GM18867 (cell line): ENCODE measurements around the gene SNRPB.

Source experiments
- ATAC-seq: cut with Tn5 transposase; IDR thresholded peaks from one replicate; pipeline ENCODE4 v1.9.1; 2021; ENCODE audit warnings: mild to moderate bottlenecking, moderate library complexity; ENCODE audit not compliant: unreplicated experiment

Gene SNRPB

DNA sequence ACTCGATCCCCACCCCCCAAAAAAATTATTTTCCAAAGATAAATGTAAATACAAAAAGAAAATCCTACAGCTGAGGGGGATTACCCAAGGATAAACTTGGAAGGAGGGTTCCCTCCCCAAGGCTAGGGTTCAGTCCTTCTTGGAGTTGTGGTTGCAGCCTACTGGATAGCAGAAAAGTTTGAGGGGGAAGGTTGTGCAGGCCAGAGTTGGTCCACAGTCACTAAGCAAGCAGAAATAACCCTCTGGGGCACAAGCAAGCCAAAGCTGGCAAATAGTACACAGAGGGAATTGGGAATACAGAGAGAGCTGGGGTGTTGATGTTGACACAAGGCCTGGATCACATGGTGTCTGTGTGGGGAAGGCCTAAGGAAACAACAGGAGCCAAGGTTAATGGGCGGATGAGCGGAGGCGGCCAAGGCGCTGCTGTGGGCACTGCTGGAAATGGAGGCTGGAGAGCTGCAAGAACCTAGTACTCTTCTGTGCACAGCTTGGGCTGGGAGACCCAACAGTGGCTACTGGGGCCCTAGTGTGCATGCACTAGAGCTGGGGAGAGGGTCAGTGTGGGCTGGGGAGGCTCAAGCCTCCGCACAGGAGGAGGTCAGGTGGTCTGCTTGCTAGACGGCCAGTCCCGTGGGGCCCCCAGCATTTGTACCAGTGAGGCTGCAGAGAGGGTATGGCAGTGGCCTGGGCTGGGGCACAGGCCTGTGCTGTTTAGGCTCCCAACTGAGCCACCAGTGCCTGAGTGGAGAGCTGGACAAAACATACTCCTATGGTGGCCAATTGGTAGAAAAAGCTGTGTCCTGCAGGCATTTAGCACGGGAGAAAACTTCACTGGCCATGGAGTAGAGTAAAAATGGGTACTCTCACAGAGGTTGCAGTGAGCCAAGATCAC is 5.5 kb upstream of the SNRPB start:
- ATAC-seq: no peak

DNA sequence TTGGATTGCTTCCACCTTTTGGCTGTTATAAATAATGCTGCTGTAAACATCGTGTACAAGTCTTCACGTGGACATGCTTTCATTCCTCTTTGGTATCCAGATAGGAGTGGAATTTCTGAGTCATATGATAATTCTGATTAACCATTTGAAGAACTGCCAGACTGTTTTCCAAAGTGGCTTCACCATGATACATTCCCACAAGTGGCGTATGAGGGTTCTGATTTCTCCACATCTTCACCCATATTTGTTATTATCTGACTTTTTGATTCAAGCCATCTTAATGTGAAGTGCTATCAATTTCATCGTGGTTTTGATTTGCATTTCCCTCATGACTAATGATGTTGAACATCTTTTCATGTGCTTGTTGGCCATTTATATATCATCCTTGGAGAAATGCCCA is 2.9 kb upstream of the SNRPB start:
- ATAC-seq: no peak

DNA sequence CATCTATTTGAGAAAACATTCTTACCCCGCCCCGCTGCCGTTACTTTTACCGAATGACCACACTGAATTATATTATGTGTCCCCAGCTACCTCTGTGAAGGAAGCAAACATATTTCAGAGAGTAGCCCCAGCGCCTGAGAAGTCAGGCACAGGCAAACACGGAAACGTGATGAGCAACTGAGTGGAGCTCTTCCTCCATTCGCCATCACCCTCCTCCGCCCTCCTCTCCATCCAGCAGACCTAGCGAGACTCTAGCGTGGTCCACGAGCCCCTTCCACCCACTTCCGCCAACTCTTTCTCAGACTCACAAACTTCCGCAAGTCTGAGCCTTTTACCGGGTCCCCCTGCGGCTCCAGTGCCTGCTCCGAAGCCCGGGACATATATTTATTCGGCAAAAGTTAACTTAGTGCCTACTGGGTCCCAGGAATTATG is 582 bp downstream of the SNRPB start:
- peak; percentile 25 for ATAC-seq

DNA sequence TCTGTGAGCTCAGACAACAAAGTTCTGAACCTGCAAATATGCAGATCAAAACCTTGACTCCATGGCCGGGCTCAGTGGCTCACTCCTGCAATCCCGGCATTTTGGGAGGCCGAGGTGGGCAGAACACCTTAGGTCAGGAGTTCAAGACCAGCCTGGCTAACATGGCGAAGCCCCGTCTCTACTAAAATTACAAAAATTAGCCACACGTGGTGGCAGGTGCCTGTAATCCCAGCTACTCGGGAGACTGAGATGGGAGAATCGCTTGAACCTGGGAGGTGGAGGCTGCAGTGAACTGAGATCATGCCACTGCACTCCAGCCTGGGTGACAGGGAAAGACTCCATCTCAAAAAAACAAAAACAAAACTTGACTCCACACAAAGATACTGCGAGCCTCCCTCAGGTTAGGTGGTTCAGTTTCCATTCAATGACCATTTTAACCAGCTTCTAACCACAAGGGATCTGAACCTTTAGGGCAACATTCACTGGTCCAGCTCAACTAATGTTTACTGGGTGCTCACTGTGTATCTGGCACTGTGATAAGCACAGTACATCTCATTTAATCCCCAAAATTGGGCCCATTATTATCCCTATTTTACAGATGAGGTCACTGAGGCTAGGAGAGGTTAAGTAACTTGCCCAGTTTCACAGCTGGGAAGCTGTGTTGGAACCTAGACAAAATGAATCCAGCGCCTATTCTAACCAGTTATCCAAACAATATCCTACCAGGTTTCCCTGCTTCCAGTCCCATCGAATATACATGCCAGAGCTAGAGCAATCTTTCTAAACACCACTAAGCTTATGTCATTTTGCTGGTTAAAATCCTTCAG is 1.8 kb downstream of the SNRPB start:
- no peak for ATAC-seq

DNA sequence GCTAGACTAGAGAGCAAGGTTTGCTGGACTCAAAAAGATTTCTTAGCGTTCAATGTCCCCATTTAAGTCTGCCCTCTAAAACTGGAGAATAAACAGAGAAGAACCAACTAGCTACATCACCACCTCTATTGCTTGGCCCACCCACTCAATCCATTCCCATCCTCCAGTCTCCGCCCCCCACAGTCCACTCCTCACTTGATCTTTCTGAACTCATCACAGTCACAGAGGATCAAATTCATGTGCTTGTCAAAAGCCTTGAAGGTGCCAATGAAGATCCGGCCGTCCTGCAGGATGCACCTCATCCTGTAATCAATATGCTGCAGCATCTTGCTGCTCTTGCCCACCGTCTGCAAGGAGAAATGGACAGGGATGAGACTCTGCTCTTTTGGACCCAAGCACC is 3.2 kb downstream of the SNRPB start:
- no peak for ATAC-seq

DNA sequence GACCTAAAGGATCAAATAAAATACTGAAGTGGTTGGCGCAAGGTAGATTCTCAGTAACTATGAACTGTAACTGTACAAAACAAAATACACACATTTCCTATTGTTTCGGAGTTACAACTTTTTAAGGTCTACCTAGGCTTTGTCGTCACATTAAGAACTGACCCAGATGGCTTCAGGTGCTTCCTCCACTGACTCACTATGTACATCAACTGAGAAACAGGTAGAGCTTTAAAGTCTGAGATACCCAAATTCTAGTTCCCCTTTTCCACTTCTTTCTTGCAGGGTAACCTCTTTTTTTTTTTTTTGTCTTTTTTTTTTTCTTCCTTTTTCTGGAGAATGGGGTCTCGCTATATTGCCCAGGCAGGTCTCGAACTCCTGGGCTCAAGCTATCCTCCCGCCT is 5.5 kb downstream of the SNRPB start:
- ATAC-seq: no peak

DNA sequence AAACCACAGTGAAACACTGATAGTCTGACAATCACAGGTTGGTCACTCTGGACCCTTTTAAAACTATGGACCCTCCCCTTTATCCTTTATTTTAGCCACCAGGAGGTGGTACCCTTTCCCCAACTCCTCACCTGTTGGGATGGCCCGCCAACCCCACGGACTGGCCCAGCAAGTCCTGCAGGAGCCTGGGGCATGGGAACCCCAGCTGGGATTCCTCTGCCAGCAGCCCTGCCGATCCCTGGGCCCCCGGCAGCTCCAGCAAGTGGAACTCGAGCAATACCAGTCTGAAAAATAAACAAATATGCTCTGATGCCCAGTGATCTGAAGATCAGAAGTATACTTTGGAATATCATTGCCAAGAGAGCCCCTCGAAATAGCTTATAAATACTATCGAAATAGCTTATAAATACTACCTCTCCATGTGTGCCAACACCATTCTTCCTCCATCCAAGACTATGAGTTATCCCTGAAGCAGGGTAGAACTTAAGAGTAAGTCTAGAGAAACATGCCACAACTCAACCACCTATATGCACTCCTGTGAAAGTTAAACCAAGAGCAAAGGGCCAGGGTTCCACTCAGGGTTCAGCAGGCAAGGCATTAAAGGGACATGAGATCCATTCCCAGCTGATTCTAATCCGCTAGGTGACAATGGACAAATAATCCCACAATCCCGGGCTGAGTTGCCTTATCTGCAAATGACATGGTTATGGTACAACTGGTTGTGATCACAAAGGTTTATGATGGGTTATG is 6.8 kb downstream of the SNRPB start:
- ATAC-seq: no peak

DNA sequence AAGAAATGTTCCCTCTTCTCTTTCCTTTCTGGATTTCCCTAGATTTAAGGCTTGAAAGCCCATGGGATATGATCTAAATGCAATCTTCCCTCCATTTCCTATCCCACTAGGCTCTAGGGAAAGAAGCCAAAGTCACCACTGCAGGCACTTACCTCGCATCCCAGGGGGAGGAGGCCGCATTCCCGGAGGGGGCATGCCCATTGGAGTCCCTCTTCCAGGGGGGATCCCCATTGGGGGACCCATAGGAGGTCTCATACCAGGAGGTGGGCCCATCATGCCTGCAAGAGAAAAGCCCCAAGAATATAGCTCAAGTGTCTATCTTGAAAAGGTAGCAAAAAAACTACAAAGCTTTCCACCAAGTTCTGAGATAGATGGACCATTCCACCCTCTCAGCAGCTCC is 8.1 kb downstream of the SNRPB start:
- ATAC-seq: no peak

DNA sequence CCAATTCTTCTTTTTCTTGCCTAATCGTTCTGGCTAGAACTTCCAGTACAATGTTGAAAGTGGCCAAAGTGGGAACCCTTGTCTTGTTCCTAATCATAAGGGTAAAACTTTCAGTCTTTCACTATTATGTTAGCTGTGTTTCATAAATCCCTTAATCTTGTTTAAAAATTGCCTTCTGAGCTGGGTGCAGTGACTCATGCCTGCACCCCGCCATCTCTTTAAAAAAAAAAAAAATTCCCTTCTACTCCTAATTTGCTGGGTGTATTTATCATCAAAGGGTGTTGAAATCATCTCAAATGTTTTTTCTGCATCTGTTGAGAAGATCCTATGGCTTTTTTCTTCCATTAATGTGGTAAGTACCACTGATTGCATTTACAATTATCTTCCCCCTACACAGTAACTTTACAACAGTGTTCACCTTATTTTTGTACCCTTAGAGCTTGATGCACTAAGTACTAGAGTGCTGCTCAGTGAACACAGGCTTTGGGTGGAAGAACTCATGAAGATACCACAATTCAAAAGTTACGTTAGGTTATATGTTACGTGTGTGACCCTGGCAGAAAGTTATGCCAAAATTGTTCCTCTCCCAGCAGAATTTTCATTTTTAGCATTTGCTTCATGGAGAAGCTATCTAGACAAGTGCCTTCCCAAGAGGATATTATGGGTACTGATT is 9.7 kb downstream of the SNRPB start:
- no peak for ATAC-seq

DNA sequence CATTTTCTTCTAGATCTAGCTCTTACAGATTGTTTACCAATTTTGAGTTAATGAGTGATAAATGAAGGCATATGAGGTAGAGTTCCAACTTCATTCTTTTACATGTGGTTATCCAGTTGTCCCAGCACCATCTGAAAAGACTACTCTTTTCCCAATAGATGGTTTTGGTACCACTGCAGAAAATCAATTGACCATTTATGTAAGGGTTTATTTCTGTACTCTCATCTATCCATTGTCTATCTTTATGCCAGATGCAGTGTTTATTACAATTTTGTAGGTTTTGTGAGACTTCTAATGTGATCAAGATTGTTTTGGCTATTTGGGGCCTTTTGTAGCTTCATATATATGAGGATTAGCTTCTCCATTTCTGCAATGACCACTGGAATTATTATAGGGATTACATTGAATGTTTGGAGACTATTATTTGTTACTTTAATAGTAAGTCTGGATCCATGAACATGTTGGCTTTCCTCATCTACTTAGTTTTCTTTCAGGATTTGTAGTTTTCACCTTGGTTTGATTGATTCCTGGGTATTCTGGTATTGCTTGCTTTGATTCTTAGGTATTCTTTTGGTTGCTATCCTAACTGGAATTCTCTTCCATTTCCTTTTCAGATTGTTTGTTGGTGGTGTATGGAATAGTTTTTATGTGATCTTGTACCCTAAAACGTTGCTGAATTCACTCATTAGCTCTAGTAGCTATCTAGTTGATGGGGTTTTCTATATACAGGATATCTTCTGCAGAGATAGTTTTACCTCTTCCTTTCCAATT is 10.4 kb downstream of the SNRPB start:
- no peak for ATAC-seq

DNA sequence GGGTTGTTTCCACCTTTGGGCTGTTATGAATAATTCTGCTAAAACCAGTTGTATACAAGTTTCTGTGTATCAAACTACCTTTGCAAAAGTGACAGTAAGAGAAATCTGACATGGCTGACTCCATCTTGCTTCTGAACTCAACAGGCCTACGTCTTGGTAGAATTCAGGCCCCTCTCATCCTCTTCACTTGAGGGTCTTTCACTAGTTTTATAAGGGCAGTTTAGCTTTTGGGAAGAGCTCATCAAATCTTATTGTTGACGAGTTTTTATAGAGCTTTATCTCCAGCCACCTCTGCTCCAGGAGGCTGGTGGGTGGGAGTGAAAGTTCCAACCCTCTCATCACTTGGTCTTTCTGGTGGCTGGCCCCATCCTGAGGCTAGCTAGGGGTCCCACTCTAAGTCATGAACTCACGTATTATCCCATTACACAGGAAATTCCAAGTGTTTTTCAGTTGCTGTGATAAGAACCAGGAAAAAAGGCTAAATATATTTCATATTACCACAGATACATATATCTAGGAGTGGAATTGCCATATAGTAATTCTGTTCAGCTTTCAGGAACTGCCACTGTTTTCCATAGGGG is 11.6 kb downstream of the SNRPB start:
- ATAC-seq: no peak

DNA sequence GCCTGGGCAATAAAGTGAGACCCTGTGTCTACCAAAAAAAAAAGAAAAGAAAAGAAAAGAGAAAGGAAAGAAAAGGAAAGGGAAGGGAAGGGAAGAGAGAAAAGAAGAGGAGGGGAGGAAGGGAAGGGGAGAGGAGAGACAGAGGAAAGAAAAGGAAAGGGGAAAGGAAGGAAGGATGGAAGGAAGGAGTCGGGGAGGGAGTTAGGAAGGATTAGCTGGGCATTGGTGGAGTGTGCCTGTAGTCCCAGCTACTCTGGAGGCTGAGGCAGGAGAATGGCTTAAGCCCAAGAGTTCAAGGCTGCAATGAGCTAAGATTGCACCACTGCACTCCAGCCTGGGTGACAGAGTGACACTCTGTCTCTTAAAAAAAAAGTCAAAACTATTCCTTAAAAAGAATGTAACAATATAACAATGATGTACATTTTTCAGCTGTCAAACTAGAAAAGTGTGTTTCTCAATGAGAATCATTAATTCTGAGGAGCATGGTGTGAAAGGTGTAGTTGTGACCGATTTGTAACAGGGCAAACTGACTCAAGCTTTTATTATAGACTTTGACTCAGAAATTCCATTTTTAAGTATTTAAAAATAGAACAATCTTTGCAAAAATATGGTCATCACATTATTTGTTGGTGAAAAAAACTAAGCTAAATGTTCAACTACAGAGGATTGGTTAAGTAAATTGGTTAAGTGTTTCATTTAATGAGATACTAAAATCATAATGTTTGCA is 14.7 kb downstream of the SNRPB start:
- no peak for ATAC-seq

DNA sequence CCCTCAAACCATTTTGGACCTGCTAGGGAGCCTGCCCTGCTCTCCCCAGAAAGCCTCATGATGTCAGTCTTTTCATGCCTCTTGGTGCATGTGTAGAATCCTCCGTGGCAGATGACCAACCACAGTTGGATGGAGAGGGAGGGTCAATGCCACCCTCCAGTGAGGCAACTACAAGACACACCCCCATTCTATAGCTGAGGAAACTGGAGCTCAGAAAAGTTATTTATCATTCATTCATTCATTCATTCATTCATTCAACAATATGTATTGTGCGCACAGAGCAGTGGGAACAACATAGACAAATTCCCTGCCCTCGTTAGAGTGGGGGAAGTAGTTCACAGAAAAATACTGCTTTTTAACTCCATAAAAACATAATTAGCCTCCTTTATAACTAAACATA is 16.8 kb downstream of the SNRPB start:
- ATAC-seq: no peak

DNA sequence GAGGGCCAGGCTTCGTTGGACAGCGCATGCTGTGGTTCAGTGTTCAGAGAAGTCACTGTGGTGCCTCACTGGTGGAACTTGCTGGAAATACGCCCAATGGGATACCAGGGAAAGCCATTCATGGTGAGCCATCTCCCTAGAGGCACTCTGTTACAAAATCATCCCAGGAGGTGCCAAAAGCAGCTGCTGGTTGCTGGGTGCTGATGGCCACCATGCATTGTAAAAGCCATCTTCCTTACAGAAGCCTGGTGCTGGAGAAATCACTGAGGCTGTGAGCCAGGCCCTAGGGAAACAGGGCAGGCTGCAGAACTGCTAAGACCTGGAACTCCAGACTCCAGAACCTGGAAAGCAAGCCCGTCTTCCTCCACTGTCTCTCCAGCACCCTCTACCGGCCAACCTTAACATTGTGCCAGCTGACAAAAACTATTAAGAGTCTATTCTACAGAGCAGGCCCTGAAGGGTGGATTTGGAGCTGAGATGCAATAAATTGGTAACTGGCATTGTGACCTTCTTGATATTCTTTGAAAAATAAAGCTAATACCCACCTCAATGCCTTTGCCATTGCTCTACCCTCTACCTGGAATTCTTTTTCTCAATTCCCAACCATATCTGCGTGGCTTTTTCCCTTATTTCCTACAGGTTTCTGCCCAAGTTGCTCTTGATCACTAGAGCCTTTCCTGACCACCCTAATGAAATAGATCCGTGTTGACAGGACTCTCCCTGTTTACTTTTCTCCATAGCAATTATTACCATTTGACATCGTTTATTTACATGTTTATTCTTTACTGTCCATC is 18.5 kb downstream of the SNRPB start:
- no peak for ATAC-seq

DNA sequence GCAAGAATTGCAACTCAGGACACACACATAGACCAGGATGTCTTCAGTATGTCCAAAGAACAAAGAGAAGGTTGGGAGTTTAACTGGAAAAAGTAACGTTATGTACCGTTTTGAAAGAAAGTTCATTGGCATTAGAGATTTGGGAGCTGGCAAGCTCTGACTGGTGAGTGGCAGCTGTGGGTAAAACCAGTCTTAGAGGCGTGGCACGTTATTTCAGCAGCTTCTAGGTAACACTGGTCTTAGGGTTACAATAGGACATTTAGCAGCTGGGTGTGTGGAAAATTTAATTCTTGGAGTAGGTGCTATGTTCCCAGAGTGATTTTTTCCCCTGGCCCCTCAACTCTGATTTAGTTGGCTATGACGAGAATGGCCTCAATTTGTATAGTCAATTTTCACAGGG is 19.2 kb downstream of the SNRPB start:
- no peak for ATAC-seq

DNA sequence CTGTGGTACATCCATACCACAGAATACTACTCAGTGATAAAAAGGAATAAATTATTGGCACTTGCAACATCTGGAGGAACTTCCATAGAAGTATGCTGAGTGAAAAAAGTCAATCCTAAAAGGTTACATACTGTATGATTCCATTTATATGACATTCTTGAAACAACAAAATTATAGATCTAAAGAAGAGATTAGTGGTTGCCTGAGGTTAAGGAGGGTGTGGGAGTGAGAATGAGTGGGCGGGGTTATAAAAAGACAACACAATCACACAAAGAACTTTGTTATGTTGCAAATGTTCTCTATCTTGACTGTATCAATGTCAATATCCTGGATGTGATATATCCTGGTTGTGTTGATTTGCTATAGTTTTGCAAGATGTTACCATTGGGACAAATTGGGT is 21.2 kb downstream of the SNRPB start:
- no peak for ATAC-seq

DNA sequence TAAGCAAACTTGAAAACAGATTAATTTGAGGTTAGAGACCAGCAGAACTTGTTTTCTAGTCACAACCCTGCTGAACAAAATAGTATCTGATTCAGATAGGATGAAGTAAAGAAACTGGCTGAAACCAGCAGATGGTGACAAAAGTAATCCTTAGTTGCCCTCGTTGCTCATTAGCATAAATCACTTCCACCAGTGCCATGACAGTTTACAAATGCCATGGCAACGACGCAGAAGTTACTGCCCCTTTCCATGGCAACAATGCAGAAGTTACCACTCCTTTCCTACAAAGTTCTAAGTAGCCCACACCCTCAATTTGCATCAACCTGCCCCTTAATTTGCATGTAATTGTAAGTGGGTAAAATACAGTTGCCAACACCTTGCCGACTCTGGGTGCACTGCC is 23.7 kb downstream of the SNRPB start:
- no peak for ATAC-seq

DNA sequence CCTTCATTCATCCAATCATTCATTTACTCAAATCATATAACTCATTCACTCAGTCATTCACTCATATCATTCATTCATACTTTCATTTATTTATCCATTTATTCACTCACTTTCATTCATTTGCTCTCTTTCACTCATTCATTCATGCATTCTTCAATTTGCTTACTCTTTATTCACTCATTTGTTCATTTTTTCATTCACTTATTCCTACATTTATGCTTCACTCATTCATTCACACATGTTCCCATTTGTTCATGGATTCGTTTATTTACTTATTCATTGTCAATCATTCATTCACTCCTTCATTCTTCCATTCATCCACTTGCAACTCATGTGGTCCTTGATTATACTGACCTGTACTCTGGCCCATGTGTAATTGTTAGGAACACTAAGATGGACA is 39.4 kb downstream of the SNRPB start:
- no peak for ATAC-seq
